HS-5 (cell line): Measurements from ENCODE around the gene RAP1A.
"Not testable (repeated sequence)": the region's sequence is repeated elsewhere in the genome, so short reads cannot be mapped to it uniquely, and the experiment has no call there.

ENCODE experiments used
- DNase-seq: peaks from one replicate; pipeline ENCODE4 v3.0.0-alpha.2; 2012; ENCODE audit warnings: low read depth

Gene RAP1A

DNA sequence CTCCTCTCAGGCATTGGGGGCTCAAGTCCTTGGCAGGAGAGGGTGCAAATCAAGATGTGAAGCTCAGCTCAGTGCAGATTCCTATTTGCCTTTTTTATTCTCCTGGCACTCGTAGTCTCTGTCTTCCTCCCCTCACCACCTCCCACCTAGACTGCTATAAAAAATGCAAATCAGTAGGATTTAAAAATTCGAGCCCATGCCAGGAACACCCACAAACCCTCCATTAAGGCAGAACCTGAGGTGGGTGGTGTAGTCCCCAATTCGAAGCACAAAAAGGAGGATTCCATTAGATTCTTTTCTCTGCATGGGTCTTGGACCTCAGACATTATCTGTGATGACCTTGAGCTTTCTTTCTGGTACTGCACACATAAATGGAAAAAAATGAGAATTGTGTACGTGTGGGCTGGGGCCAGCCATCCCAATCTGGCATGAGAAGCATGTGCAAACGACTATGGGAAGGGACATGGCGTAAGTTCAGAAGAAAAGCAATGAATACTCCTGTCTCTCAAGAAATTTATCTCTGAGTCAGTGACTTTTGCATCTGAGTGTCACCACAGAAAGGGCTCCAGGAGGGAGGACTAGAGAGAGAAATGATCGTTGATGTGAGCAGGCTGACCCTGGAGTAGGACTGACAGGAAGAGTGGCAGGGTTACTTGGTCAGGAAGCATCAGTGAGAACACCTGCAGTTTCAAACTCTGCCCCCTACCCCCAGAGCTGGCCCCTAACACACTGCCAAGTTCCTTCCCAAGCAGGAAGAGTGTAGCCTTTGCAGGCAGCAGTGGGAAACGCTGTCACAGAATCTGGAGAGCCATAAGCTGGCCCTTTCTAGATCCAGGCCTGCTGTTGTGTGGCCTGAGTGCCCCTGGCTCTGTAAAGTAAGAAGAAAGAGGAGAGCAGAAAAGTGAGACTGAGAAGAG is 117.9 kb downstream of the RAP1A start:
- DNase-seq, result no peak

DNA sequence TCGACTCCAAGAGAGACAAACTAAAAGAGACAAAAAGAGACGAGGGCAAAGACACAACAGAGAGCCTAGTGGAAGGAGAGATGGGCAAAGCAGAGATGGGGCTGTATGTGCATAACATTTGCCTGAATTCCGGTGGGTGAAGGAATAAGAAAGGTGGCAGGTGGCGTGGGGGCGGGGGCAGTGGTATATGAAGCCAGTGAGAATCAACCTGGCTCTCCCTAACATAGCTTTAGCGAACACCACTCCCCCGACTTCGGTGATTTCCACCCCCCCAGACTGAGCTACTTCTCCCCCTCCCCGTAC is 118.5 kb downstream of the RAP1A start:
- no peak for DNase-seq

DNA sequence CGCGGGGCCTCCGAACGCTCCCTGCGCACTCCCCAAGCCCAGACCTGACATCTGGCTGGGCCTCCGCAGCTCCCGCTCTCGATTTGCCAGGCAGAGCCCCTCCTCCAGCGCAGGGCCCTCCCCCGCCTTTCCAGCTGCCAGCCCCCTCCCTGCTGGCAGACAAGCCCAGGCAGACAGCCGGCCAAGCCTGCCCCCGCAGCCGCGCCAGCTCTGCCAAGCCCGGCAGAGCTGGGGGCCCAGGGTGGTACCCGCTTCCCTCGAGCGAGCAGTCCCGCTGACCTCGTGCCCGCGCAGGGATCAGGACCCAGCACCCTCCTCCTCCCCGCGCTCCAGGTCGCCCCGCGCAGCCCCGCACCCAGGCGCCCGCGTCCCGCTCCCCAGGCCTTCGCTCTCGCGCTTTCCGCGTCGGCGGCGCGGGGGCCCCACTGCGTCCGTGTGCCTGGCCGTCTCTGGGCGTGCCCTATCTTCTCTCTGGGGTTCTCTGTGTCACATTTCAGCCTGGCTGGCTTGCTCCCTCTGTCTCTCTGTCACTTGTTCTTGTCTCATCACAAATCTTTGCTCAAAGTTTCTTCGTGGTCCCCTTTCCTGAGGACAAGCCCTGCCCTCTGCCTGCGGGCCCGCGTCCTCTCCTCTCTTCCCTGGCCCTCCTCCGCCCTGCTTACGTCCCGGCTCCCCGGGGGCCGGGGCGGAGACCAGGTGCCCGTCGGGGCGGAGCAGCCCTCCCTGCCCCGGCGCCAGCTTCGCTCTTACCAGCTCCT is 119.0 kb downstream of the RAP1A start:
- DNase-seq, result no peak

DNA sequence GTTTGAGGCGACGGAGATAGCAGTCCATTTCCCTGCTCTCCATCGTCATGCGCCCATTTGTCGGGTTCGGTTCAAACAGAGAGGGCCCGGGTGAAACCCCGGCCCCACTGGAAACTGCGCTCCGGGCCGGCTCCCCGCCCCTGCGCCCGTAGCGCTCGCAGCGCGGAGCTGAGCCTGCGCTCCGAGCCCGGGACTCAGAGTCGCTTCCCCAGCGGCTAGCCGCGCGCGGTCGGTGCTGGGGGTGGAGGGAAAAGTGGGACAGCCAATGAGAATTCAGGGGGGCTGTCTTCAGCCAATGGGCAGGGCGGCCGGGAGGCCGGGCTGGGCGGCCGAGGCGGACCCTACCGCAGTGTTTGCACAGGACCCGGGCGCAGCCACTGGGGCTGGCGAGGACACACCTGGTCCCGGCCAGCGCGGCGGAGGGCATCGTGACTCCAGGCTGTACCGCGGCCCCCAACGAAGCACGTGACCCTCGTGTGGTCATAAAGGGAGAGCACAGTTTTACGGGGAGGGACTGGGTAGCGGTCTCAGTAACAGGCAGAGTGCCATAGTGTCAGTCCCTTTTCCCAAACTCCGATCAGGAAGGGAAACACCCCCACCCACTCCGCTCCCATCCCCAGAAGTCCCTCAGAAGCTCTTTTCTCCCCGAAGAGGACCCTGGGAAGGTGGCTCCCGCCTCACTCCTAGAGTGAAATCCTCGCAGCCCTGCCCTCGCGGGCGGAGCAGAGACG is 119.8 kb downstream of the RAP1A start, which contains the start of gene INKA2:
TSS of gene INKA2 (minus strand) at position 202 of the 731 bp plus-strand sequence. CDS start at position 49, 153 bp downstream.
- peak; percentile 65 for DNase-seq

DNA sequence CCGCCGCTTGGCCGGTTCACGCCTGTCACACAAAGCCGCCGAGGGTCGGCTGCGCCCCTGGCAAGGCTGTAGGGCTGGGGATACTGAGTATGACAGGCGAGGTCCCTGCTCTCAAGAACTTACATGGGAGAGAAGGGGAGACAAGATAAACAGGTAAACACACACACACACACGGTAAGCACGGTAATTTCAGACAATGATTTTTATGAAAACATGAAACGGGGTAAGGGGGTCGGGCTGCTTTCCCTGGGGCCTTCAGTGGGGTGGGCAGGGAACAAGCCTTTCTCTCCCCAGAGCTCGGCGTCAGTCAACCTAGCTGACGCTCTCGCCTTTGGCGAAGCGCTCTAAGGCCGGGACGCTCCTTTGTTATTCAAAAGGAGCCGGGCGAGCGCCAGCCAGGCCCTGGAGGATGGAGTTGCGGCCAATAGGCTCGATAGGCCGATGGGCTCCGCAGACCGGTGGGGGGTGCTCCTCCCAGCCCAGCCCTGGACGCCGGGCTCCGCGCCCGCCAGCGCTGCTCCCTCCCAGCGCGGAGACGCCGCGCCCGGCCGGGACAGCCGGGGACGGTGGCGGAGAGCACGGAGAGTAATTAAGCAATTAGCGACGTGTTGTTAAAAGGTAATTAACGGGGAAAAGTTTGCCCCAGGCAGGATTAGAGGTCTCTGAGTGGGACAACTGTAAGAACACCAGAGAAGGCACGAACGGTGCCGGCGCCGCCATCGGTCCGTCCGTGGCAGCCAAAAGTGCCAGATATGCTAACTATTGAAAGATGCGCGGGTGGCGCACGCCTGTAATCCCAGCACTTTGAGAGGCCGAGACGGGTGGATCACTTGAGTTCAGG is 120.6 kb downstream of the RAP1A start:
- no peak for DNase-seq

DNA sequence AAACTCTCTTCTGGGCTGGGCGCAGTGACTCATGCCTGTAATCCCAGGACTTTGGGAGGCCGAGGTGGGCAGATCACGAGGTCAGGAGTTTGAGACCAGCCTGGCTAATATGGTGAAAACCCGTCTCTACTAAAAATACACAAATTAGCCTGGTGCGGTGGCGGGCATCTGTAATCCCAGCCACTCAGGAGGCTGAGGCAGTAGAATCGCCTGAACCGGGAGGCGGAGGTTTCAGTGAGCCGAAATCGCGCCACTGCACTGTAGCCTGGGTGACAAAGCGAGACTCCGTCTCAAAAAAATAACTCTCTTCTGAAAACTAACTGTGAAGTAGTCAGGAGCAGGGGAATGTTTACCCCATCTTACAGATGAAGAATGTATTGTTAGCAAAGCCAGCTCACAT is 122.7 kb downstream of the RAP1A start:
- DNase-seq, result not testable (repeated sequence)

DNA sequence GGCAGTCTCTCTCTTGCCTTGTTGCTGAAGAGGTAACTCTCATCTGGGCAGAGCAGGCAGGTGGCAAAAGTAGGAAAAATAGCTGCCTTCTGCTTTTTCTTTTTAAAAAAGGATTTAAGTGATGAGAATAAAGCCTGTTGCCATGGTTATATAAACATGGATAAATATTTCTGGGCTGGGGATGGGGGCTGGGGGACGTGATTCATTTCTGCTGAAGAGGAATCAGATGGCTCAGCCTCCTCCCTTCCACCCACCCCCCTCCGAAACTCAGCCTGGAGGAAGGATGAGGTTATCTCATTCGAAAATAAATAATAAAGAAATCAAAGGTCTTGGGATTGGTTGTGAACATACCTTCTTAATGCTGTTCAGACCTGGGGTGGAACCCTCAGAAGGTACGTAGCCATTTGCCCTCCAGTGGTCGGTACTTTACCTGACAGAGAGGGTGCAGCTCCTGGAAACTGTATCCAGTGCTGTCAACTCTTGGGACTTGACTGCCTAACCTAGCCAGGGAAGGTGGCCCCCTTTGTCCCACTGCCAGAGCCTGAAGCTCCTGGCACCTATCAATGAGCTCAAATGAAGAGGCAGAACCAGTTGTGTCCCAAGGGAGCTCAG is 123.5 kb downstream of the RAP1A start:
- no peak for DNase-seq

DNA sequence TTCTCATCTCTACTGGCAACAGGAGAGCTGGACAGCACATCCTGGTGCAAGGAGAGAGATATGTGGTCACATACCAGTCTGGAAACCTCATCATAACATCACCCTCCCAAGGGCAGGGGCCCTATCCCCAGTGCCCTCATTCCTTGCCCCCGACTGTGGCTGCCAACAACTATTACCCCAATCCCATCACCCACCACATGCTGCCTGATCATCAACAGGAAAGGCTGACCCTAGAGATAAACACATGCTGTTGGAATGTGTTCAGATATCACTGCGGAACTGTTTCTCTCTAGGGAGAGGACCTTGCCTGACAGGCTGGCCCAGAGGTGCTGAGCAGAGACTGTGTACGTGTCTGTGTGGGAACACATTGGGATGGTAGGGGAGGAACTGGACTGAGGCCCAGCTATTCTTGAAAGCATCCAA is 124.1 kb downstream of the RAP1A start:
- DNase-seq, result peak; percentile 87

DNA sequence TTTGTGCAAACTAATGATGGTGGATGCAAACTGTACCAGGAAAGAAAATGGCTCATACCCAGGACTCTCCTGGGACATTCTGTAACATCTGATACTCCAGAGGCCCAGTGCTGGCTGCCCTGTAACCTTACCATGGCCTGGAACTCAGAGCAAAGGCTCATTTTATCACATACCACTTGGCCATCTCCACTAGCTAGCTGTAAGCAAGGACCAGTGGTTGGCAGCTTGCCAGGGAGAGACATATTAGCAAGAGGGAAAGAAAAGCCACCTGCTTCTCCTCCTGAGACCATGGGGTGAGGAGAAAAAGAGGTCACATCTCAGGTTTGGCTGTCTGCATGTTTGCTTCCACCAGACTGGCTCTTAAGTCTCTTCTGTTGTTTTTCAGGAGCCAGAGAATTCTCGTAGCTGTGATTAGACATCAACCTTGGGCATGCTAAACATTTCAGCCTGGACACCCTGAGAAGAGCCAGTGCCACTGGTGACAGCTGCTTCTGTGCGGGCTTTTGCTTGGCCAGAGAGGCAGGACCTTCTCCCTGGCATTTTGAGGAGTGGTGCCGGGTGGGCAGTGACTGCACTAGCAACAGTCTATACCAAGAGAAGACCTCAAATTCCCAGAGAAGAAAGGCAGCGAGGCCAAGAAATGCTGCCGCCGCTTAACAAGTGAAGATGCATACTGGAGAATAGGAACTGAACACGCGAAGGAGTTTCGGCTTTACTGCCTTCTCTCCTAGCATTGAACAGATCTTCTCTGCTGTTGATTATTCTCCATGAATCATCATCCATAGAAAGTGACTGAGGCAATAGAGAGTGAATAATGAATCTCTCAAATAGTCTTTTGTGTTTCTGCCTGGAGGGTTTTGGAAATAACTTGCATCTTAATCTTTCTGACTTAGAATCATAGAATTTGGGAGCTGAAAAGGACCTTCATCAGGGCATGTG is 126.4 kb downstream of the RAP1A start:
- DNase-seq, result no peak

DNA sequence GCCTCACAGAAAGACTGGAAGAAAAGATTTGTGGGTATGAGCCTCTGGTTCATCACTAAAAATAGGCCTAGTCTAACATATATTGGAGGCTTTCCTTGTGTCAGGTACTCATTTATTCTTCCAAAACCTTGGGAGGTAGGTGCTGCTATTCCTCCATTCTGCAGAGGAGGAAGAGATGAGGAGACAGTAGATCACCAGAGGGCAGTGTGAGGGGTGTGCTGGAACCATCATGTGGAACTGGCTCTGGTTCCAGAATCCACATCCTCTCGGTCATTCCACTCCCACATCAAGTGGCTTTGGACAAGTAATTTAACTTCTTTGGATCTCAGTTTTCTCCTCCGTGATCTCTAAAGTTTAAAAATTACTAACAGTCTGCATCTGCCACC is 127.0 kb downstream of the RAP1A start:
- no peak for DNase-seq

DNA sequence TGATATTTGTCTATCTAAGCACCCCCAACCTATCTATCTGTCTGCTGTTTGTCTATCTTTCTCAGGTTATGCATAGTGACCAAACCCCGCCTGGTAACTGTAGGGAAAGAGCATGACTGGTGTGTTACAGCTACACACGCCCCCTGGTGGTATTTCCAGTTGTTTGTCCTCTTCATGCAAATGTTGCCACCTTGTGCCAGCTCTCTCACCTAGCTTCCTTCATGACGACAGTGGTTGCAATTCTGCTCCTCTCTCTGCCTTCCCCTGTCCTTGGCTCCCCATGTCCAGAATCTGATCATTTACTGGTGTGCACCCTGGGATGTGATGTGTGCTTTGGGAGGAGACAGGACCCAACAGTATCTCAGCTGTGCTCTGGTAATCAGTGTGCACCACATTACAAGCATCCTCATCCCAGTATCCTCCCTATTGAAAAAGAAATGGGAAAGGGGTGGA is 127.7 kb downstream of the RAP1A start:
- DNase-seq, result no peak

DNA sequence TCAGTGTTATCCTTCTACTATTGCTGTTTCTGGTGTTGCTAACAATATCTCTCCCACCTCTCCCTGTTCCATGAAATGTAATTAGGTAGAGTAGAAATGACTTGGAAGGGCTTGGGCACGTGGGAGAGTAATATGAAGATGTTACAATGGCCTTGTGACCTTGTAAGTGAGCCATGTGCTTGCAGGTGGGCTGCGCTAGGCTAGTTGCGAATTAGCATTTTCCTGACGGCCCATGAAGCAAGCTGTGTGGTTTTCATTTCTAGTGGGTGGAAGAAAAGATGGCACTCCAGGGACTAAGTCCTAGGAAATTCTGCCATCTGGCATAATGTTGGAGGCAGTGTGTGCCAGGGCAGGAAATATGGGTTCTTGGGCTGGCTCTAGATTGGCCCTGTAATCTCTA is 128.4 kb downstream of the RAP1A start:
- DNase-seq, result no peak

DNA sequence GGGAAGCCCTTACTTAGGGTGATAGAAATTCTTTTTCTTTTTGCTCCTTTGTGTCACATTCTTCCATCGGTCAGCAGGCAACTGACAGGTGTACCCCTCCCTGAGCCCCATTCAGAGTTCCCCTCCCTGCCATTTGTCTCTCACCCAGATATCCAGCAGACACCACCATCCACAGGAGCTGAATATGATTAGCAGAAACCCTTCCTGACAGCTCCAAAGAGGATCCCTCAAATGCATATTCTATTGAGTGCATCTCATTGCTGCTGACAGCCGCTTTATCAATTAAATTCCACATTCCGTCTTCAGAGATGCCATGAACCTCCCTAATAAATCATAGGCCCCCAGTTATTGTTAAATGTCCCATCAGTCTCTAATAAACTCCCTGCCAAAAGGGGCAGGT is 130.0 kb downstream of the RAP1A start:
- DNase-seq, result no peak

DNA sequence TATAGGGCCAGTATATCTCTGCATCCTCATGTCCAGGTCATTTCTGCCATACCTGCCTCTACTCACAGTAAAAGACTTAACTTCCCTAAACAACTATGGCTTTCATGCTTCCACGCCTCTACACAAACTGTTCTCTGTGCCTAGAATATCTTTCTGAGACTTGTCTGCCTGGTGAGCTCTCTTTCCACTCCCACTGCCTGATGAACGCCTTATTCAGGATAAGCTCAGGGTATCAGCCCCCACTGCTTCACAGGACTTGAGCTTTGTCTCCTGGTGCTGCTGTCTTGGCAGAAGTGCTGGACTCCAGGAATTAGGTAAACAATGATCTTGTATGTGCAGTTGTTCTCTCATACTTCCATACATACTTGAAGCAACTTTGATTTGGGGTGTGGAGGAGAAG is 131.3 kb downstream of the RAP1A start:
- no peak for DNase-seq

DNA sequence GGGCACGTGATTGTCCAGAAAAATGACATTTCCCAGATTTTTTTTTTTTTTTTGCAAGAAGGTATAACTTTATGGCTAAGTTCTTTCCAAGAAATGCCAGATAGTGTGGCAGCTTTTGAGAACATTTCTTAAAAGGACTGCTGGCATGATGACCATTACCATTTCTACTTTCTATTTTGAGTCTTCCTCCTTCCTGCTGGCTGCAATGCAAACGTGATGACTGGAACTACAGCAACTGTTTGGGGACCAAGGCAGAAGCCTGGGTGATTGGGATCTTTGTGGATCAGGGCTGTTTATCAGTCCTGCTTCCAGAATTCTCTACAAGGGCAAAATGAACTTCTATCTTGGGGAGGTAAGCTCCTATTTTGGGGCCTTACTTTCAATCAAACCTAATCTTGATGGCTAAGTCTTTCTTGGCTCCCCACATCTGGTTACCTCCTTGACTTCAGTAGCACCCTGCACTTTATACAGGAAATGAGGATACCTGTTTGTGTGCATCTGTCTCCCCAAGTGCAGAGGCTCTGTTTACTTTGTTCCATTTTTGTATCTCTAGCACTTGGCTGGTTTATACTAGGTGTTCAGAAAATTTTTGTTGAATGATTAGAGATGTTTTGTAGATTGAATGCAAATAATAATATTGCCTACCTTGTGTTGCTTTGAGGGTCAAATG is 132.5 kb downstream of the RAP1A start:
- DNase-seq, result no peak

DNA sequence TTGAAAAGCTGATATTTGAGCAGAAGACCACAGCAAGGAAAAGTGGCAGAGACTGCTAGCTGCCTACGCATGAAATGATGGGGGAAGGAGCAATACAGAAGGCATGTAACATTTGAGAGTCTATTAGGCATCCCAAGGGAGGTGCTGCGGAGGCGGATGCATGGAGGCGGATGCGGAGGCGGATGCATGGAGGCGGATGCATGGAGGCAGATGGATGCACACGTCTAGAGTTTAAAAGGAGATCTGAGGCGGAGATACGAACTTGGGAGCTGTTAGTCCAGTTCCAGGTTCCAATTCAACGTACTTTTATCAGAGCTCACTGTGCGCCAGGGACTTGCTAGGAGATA is 135.4 kb downstream of the RAP1A start:
- no peak for DNase-seq

DNA sequence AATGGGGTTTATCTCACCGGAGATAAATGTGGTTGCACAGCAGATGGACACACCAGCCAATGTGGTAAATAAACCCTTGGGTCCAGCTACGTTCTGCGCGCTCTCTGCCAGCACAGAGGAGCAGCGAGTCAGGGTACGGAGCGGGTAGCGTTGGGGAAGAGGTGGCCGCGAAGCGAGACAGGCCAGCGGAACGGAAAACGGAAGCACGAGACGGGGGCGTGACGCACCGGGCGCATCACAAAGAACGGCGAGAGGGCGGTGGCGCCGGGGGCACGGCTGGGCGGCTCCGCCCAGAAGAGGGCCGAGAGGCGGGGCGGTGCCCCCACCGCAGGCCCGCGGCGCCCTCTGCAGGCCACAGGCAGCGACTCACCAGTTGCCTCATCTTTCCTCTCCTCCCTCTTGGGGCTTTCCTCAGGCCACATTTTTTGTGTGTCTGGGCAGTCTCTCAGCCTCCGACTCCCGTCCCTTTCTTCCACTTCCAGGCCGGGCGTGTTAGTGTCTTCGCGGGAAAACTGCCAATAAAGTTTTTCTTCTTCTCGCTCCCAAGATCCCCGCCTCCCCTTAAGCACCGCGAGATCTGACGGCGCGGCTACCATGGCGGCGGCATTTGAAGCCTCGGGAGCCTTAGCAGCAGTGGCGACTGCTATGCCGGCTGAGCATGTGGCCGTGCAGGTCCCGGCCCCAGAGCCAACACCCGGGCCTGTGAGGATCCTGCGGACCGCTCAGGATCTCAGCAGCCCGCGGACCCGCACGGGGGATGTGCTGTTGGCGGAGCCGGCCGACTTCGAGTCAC is 135.9 kb downstream of the RAP1A start, which contains the start of gene DDX20:
TSS of gene DDX20 (plus strand) at position 571 of the 793 bp plus-strand sequence. CDS start at position 595, 24 bp downstream.
- DNase-seq, result peak; percentile 93

DNA sequence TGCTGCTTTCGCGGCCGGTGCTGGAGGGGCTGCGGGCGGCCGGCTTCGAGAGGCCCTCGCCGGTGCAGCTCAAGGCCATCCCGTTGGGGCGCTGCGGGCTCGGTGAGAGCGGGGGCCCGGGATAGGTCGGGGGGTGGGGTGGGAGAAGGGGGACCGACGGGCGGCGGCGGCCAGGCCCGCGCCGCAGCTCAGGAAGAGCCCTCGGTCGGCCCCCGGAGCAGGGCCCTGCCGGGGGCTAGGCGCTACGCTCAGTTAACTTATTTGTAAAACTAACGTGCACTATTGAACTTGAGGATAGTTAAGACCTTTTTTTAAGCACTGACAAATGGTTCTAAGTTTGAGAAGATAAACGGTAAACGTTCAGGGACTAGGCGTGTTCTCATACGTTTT is 136.5 kb downstream of the RAP1A start:
- no peak for DNase-seq

DNA sequence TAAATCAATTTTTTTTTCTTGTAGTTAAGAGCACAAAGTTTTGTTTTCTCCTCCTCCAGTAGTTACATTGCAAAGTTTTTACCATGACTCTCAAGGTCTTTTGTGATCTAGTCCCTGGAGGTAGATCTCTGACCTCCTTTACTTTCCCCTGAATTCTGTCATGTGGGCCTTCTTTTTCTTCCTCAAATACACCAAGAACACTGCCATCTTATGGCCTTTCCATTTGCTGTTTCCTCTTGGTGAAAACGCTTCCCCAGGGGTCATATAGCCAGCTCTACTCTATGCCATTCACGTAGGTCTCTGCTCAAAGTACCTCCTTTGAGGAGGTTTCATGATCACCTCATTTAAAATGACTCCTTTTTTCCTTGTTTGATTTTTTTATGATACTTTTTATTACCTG is 138.8 kb downstream of the RAP1A start:
- DNase-seq, result no peak
